KMS-11 (cell line): ENCODE data around the gene ADM2.
"Not testable (repeated sequence)": the region's sequence is repeated elsewhere in the genome, so short reads cannot be mapped to it uniquely, and the experiment has no call there.

Experiments
- H2AFZ ChIP-seq: fragments of 200-600 bp; sonication (generic); 2 replicates; pipeline ENCODE4 v1.6.1; 2016; ENCODE audit warnings: antibody characterized with exemption, mixed run types, low read depth
- H3K27ac ChIP-seq: fragments of 200-600 bp; sonication (generic); 2 replicates; pipeline ENCODE4 v1.6.1; 2016; ENCODE audit warnings: mild to moderate bottlenecking, mixed run types
- H3K27me3 ChIP-seq: fragments of 200-600 bp; sonication (generic); 2 replicates; pipeline ENCODE4 v1.6.1; 2017; ENCODE audit warnings: mild to moderate bottlenecking, low read depth, mixed run types, moderate library complexity; ENCODE audit not compliant: insufficient read depth
- H3K36me3 ChIP-seq: fragments of 200-600 bp; sonication (generic); 2 replicates; pipeline ENCODE4 v1.6.1; 2017; ENCODE audit warnings: mild to moderate bottlenecking, mixed run types; ENCODE audit not compliant: insufficient read depth
- H3K4me1 ChIP-seq: fragments of 200-600 bp; sonication (generic); 2 replicates; pipeline ENCODE4 v1.6.1; 2016; ENCODE audit warnings: mild to moderate bottlenecking, low read depth, mixed run types; ENCODE audit not compliant: poor library complexity, severe bottlenecking
- H3K4me2 ChIP-seq: fragments of 200-600 bp; sonication (generic); 2 replicates; pipeline ENCODE4 v1.7.0; 2016; ENCODE audit warnings: mild to moderate bottlenecking, mixed run types
- H3K4me3 ChIP-seq: fragments of 200-600 bp; sonication (generic); IDR thresholded peaks from 2 replicates; pipeline ENCODE4 v1.6.1; 2017; ENCODE audit warnings: low read depth, low read length, mixed read lengths; ENCODE audit not compliant: insufficient read depth
- H3K79me2 ChIP-seq: fragments of 200-600 bp; sonication (generic); 2 replicates; pipeline ENCODE4 v1.6.1; 2016; ENCODE audit warnings: low read depth, mixed run types; ENCODE audit not compliant: insufficient read depth
- H3K9ac ChIP-seq: fragments of 200-600 bp; sonication (generic); 2 replicates; pipeline ENCODE4 v1.6.1; 2016; ENCODE audit warnings: mild to moderate bottlenecking, mixed run types
- H4K20me1 ChIP-seq: fragments of 200-600 bp; sonication (generic); 2 replicates; pipeline ENCODE4 v1.6.1; 2016; ENCODE audit warnings: mild to moderate bottlenecking, mixed run types; ENCODE audit not compliant: insufficient read depth
- CTCF ChIP-seq: fragments of 200-600 bp; sonication (generic); conservative IDR thresholded peaks from 2 replicates; pipeline ENCODE4 v1.6.1; 2017; ENCODE audit warnings: low read depth, mild to moderate bottlenecking, antibody characterized with exemption, low read length, moderate library complexity, mixed read lengths

ADM2 gene

GRCh38 chr22:50518606-50519005, 37.3 kb downstream of the ADM2 start:
- no peak overlapping the region for H2AFZ ChIP-seq
- H3K4me2 ChIP-seq: no peak overlapping the region
- no peak overlapping the region for H3K4me3 ChIP-seq
- TF ChIP-seq CTCF: no peak
- no peaks in the 10 kb centered on the region for H4K20me1 ChIP-seq
- no peak overlapping the region for H3K9ac ChIP-seq
- no peaks in the 10 kb centered on the region for H3K4me1 ChIP-seq
- H3K36me3 ChIP-seq: no peaks in the 10 kb centered on the region
- no peak overlapping the region for H3K27ac ChIP-seq
- no peaks in the 10 kb centered on the region for H3K27me3 ChIP-seq
- peaks cover 19% of the 10 kb centered on the region for H3K79me2 ChIP-seq

GRCh38 chr22:50519151-50519550, 37.8 kb downstream of the ADM2 start:
- Histone ChIP-seq H3K4me2 (no peak overlapping the region), H3K36me3 (no peaks in the 10 kb centered on the region), H4K20me1 (no peaks in the 10 kb centered on the region), H3K27me3 (no peaks in the 10 kb centered on the region), H3K27ac (no peak overlapping the region), H3K4me3 (no peak overlapping the region), H3K9ac (no peak overlapping the region), H3K79me2 (peaks cover 16% of the 10 kb centered on the region; the same call in 1 of the 2 replicates), H3K4me1 (no peaks in the 10 kb centered on the region), H2AFZ (no peak overlapping the region)
- TF ChIP-seq CTCF: no peak

- H4K20me1 ChIP-seq, H3K4me3 ChIP-seq, H3K36me3 ChIP-seq: not testable (repeated sequence)
These were observed 38.8 kb downstream of the ADM2 start for GRCh38 chr22:50520184-50520583.

GRCh38 chr22:50520826-50521453, 39.6 kb downstream of the ADM2 start:
- no peaks in the 10 kb centered on the region for H4K20me1 ChIP-seq
- no peak overlapping the region for H3K4me3 ChIP-seq
- no peak for TF ChIP-seq CTCF
- H3K27me3 ChIP-seq: no peaks in the 10 kb centered on the region
- H3K4me1 ChIP-seq: no peaks in the 10 kb centered on the region
- H3K27ac ChIP-seq: no peak overlapping the region
- no peak overlapping the region for H3K9ac ChIP-seq
- H3K79me2 ChIP-seq: peaks cover 8% of the 10 kb centered on the region; the same call in 1 of the 2 replicates
- no peak overlapping the region for H2AFZ ChIP-seq
- no peak overlapping the region for H3K4me2 ChIP-seq
- no peaks in the 10 kb centered on the region for H3K36me3 ChIP-seq

More at GRCh38 chr22:50520184-50520583, 38.8 kb downstream of the ADM2 start:
- not testable (repeated sequence) for H3K9ac ChIP-seq, H3K79me2 ChIP-seq, H3K27me3 ChIP-seq, H3K4me2 ChIP-seq, H3K4me1 ChIP-seq, H3K27ac ChIP-seq, H2AFZ ChIP-seq

- no peak overlapping the region for H3K9ac ChIP-seq
These were observed 40.4 kb downstream of the ADM2 start for GRCh38 chr22:50521710-50522109.

More at GRCh38 chr22:50521710-50522109, 40.4 kb downstream of the ADM2 start:
- Histone ChIP-seq H3K4me3 (no peak overlapping the region), H3K27me3 (no peaks in the 10 kb centered on the region), H3K79me2 (peaks cover 8% of the 10 kb centered on the region; the same call in 1 of the 2 replicates), H4K20me1 (no peaks in the 10 kb centered on the region), H3K36me3 (no peaks in the 10 kb centered on the region), H3K4me2 (no peak overlapping the region), H3K4me1 (no peaks in the 10 kb centered on the region), H2AFZ (no peak overlapping the region), H3K27ac (no peak overlapping the region)
- TF ChIP-seq CTCF: no peak
